NK-92 (cell line): ENCODE data around the gene TRAPPC5.

Experiments
- DNase-seq: peaks from one replicate; lab custom pipeline; 2025; ENCODE audit not compliant: unreplicated experiment; lab: John Stamatoyannopoulos, UW

Gene TRAPPC5

GRCh38 chr19:7645656-7646425 lies 34.8 kb upstream of the TRAPPC5 start:
- DNase-seq = no peak

DNA sequence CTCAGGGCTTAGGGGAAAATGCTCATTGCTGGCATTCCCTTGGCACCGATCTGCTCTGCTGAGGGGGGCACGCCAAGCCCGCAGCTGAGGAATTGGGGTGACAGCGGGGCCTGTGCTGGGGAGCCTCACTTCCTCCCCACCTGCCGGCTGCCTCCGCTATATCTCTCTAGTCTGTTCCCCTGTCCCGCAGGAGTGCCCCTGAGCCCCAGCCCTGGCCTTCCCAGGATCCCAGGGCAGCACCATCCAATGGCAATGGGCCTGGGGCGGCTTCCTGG lies 34.3 kb upstream of the TRAPPC5 start:
- no peak for DNase-seq

GRCh38 chr19:7647156-7647555 lies 33.5 kb upstream of the TRAPPC5 start:
- no peak for DNase-seq

DNA sequence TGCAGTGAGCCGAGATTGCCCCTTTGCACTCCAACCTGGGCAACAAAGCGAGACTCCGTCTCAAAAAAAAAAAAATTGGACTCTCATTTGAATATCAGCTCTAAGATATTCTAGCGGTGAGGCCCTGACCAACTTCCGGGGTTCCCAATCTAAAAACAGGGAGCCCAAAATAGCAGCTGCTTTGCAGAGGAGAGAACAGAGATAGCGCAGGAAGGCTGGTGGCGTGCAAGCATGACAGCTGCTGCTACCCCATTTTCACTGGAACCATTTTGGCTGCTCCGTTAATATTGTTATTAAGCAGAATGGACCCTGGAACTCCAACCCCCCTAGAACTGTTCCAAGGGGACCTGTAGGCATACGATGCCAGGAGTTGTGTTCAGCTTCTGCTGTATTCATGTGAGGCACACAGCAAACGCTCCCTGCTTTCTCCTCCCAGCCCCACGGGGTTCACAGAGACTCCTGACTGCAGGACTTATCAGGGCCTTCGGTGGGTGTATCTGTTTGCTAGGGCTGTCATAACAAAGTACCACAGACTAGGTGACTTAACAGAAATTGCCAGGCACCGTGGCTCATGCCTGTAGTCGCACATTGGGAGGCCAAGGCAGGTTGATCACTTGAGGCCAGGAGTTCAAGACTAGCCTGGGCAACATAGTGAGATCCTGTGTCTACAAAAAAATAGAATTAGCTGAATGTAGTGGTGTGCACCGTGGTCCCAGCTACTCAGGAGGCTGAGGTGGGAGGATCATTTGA lies 32.2 kb upstream of the TRAPPC5 start:
- DNase-seq = no peak

GRCh38 chr19:7650148-7650547 lies 30.5 kb upstream of the TRAPPC5 start:
- no peak for DNase-seq

DNA sequence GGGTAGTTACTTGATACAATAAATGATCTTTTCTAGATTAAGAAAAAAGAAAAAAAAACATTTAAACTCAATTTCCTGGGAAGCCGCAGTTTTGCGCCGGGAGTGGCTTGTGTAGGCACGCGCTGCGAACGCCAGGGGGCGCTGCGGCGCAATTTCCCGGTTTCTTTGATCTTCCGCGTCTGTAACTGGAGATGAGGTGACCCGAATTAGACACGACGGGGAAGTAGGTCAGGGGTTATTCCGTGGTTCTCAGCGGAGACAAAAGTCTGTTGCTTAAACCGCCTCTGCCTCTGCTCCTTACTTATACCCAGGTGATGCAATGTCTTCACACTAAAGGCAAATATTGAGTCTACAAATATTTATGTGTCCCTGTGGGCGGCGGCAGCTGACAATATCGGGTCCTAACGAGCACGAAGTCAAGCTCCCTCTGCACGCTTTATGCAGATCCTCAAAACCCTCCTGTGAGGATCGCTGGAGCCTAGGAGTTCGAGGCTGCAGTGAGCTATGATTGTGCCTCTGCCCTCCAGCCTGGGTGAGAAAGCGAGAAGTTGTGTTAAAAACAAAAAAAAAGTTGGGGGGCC lies 28.5 kb upstream of the TRAPPC5 start:
- no peak for DNase-seq

- no peak for DNase-seq
Observed at GRCh38 chr19:7654401-7654800, 26.2 kb upstream of the TRAPPC5 start.

GRCh38 chr19:7655581-7655980 lies 25.1 kb upstream of the TRAPPC5 start:
- DNase-seq = no peak

GRCh38 chr19:7657131-7657751 lies 23.4 kb upstream of the TRAPPC5 start:
- no peak for DNase-seq

DNA sequence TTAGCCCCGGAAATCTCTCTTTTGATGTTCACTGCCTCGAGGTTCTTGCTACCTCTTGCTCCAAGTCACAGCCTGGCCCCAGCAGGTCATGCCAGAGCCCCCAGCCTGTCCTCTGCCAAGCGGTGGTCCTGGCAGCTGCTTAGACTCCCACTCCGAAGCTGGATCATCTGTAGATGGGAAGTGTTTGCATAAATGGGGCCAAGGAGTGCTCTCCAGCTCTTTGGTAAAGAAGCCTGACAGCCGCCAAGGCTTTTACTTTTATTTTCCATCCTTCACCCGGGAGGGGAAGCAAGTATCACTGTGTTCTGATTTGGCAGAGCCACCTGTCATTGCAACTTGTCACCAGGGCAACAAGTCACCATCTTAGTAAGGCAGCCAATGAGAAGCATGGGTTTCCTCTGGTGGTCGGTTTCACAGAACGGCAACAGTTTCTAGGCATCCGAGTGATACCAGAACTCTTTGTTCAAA lies 22.4 kb upstream of the TRAPPC5 start:
- DNase-seq = no peak

DNA sequence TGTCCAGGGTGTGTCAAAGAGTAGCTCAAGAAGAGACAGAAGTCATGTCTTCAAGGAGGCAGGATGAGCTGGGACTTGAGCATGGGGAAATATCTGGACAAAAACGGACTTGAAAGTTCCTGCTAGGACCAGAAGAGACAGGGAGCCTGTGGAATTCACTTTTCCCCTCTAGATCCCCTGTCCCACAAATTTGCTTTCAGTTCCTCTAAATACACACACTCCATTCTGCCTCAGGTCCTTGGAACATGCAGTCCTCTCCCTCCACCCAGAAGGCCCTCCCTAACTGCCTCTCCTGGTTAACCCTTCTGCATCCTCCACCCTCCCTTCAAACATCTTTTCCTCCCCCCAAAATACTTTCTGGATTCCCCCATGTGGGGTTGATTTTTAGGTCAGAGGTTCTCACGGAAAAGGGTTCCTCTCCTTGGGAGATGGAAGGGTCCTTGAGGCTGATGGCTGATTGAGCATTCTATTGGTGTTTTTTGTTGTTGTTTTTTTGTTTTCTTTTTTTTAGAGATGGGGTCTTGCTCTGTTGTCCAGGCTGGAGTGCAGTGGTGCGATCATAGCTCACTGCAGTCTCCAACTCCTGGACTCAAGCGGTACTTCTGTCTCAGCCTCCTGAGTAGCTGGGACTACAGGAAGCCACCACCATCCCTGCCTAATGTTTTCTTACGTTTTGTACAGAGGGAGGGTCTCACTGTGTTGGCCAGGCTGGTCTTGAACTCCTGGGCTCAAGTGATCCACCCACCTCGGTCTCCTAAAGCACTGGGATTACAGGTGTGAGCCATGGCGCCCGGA lies 18.7 kb upstream of the TRAPPC5 start:
- DNase-seq = no peak

DNA sequence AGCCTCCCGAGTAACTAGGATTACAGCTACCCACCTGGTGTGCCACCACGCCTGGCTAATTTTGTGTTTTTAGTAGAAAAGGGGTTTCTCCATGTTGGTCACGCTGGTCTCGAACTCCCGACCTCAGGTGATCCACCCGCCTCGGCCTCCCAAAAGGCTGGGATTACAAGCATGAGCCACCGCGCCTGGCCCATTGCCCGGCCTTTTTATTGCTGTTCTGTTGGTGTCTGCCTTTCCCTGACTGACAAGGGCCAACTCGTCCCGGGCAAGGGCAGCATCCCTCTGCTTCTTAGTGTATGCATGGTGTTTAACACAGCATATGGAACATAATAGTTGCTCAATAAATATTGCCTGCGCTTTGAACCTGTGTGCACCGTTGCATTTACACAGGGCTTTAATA lies 18.0 kb upstream of the TRAPPC5 start:
- no peak for DNase-seq

DNA sequence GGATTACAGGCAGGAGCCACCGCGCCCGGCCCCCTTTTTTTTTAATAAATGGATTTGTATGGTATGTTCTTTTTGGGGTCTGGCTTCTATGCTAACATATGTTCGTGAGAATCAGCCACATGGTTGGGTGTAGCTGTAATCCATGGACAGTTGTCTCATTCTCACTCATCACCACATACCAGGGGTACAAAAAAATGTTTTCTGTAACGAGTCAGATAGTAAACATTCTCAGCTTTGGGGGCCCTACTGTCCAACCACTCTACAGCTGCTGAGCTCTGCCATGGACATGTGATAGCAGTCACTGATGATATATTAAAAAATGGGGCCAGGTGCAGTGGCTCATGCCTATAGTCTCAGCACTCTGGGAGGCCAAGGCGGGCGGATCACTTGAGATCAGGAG lies 16.9 kb upstream of the TRAPPC5 start:
- DNase-seq = no peak

GRCh38 chr19:7665076-7665475 lies 15.6 kb upstream of the TRAPPC5 start:
- no peak for DNase-seq

- DNase-seq = no peak
Observed at GRCh38 chr19:7668842-7669241, 11.8 kb upstream of the TRAPPC5 start, which contains the start of gene RETN. Gene RETN (plus strand): TSS chr19:7669049. CDS start chr19:7669327, 278 bp downstream.

GRCh38 chr19:7669641-7670040 lies 11.0 kb upstream of the TRAPPC5 start:
- DNase-seq = no peak

DNA sequence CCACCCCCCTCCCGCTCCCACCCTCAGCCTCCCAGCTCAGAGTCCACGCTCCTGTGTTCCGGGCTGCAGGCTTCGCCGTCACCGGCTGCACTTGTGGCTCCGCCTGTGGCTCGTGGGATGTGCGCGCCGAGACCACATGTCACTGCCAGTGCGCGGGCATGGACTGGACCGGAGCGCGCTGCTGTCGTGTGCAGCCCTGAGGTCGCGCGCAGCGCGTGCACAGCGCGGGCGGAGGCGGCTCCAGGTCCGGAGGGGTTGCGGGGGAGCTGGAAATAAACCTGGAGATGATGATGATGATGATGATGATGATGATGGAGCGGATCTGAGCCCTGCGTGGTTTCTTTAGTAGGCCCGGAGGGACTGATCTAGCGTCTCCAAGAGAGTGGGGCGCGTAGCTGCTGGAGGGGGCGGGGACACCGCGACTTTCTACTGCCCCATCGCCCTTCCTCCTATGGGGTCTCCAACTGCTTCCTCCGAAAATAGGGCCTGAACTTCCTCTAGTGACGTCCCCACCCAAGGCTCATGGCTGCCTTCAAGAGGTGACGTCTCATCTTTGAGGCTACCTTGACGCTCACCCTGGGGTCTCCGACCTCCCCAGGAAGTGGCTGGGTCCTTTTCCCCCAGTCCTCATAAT lies 10.4 kb upstream of the TRAPPC5 start:
- no peak for DNase-seq

DNA sequence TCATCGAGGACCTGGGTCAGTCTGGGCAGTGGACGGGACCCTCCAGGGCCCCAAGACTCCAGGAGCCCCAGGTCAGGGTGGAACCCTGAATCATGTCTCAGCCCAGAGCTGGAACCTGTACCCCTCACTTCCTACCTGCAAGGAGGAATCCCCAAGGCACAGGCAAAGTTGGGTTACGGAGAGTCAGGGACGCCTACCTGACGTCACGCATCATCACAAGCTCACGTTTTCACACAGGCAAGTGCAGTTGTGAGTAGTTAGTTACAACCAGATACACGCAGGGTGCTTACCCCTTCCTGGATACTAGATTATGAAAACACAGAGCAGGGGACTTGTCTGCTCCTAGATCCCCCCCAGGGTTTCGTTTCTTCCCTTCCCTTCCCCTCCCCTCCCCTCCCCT lies 9.8 kb upstream of the TRAPPC5 start:
- no peak for DNase-seq

DNA sequence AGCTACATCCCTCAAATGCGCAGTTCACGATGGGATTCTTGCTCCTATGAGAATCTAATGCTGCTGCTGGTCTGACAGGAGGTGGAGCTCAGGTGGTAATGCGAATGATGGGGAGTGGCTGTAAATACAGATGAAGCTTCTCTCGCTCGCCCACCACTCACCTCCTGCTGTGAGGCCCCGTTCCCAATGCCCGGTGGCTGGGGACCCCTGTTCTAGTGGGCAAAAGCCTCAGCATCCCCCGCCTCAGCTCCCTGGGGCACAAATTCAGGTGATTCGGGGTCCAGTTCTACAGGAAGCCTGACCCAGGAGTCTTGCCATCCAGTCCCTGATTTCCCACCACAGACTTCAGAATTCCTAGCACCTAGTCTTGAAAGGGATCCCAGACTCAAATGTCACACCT lies 8.1 kb upstream of the TRAPPC5 start:
- DNase-seq = no peak
